Naive thymus-derived CD4-positive, alpha-beta T cell (primary cell): ENCODE data around the gene PIK3R1. TPM values are rescaled to one million over a fixed set of nuclear protein-coding genes. Genes with fewer than 3 reads are reported as not detected.

Source experiments
- ATAC-seq: fragments of 150-1000 bp; cut with Tn5 transposase; 2 replicates; pipeline ENCODE4 v1.10.0; 2021; ENCODE audit warnings: mild to moderate bottlenecking, moderate library complexity
- CTCF ChIA-PET: fragments of 350-600 bp; sonication (Branson Sonifier 250); formaldehyde crosslinking; loops from one replicate; lab custom pipeline; 2021; ENCODE audit warnings: antibody characterized with exemption; lab: Charles Lee
- POLR2A ChIA-PET: fragments of 350-600 bp; sonication (Branson Sonifier 250); formaldehyde crosslinking; loops from one replicate; lab custom pipeline; 2021; ENCODE audit warnings: antibody characterized with exemption, inconsistent platforms; lab: Charles Lee
- DNase-seq, 9 donors: peaks; one replicate each; pipeline versions ENCODE4 v3.0.0 to v3.0.0-alpha.2; 2020 to 2022; ENCODE audit warnings: mixed read lengths in 1 of 9
- H3K27ac ChIP-seq: one replicate; pipeline ENCODE4 v1.7.0; 2013; ENCODE audit warnings: mild to moderate bottlenecking, low read depth, low read length, moderate library complexity
- H3K27me3 ChIP-seq, 2 donors: one replicate each; pipeline ENCODE4 v1.7.0; 2013; ENCODE audit warnings: low read length in 2 of 2, mild to moderate bottlenecking in 2 of 2, moderate library complexity in 2 of 2; ENCODE audit not compliant: control insufficient read depth in 2 of 2, insufficient read depth in 2 of 2
- H3K36me3 ChIP-seq, 3 experiments: 1 replicate in 2 of 3; 2 replicates in 1 of 3; pipeline ENCODE4 v1.7.0; 2013; ENCODE audit warnings: low read length in 3 of 3, mild to moderate bottlenecking in 3 of 3, moderate library complexity in 1 of 3; ENCODE audit not compliant: insufficient read depth in 3 of 3, control insufficient read depth in 2 of 3
- H3K4me1 ChIP-seq, 2 donors: one replicate each; pipeline ENCODE4 v1.7.0; 2013; ENCODE audit warnings: low read length in 2 of 2, mild to moderate bottlenecking in 2 of 2, moderate library complexity in 1 of 2; ENCODE audit not compliant: control insufficient read depth in 2 of 2, insufficient read depth in 2 of 2
- H3K4me3 ChIP-seq: 2 replicates; pipeline ENCODE4 v1.7.0; 2013; ENCODE audit warnings: mild to moderate bottlenecking, low read length
- H3K9me3 ChIP-seq, 3 experiments: 1 replicate in 2 of 3; 2 replicates in 1 of 3; pipeline ENCODE4 v1.7.0; 2013; ENCODE audit warnings: low read length in 3 of 3; ENCODE audit not compliant: control insufficient read depth in 2 of 3
- H3K27ac Mint-ChIP-seq, 9 donors: one replicate each; pipeline ENCODE4 v1.8.0; 2020 to 2022; ENCODE audit warnings: mixed read lengths in 9 of 9, mild to moderate bottlenecking in 8 of 9, moderate library complexity in 5 of 9, inconsistent platforms in 2 of 9
- H3K27me3 Mint-ChIP-seq, 5 donors: one replicate each; pipeline ENCODE4 v1.8.0; 2021 to 2022; ENCODE audit warnings: mixed read lengths in 5 of 5, mild to moderate bottlenecking in 1 of 5
- H3K36me3 Mint-ChIP-seq, 5 donors: one replicate each; pipeline ENCODE4 v1.8.0; 2020 to 2022; ENCODE audit warnings: mixed read lengths in 5 of 5, mild to moderate bottlenecking in 3 of 5, inconsistent platforms in 1 of 5
- H3K4me1 Mint-ChIP-seq, 7 donors: one replicate each; pipeline ENCODE4 v1.8.0; 2020 to 2022; ENCODE audit warnings: mixed read lengths in 7 of 7, mild to moderate bottlenecking in 3 of 7, inconsistent platforms in 1 of 7
- H3K4me3 Mint-ChIP-seq, 10 donors: one replicate each; pipeline ENCODE4 v1.8.0; 2020 to 2022; ENCODE audit warnings: mild to moderate bottlenecking in 10 of 10, mixed read lengths in 10 of 10, moderate library complexity in 6 of 10, inconsistent platforms in 2 of 10
- H3K9me3 Mint-ChIP-seq, 11 donors: one replicate each; pipeline ENCODE4 v1.8.0; 2020 to 2022; ENCODE audit warnings: mixed read lengths in 11 of 11, mild to moderate bottlenecking in 4 of 11, inconsistent platforms in 1 of 11, moderate library complexity in 1 of 11
- intact Hi-C, 2 donors: fragments of 100-400 bp; cut with micrococcal nuclease; formaldehyde crosslinking; loops; one replicate each; pipeline ENCODE4 v1.15.1; 2023
- polyA plus RNA-seq, 2 donors: library from polyadenylated mRNA; unstranded; fragments of 300-500 nt; fragmentation: Illumina TruSeq; gene quantifications; one replicate each; pipeline ENCODE4 v1.2.3, GENCODE V29; 2021
- total RNA-seq, 6 experiments: library from RNA in 5 of 6; stranded (reverse) in 5 of 6; gene quantifications; 1 replicate in 5 of 6; 2 replicates in 1 of 6; pipeline ENCODE4 v1.2.3 and lab custom pipeline; 2021 to 2026

Gene PIK3R1
- total and polyA plus RNA-seq, 7 experiments from 2014 or later: 72.0 to 207 (median 119) TPM

GRCh38 chr5:68343421-68343826 is 127.9 kb downstream of the PIK3R1 start:
- Mint-ChIP-seq H3K27ac (no peak overlapping the region), H3K9me3 (peaks cover 0 to 9% (median 7%) of the 10 kb centered on the region in 11 donors), H3K27me3 (peaks cover 0 to 17% (median 0%) of the 10 kb centered on the region in 5 donors), H3K4me1 (peaks cover 0 to 26% (median 9%) of the 10 kb centered on the region in 7 donors), H3K36me3 (peaks cover 0 to 6% (median 0%) of the 10 kb centered on the region in 5 donors), H3K4me3 (no peak overlapping the region)
- CTCF ChIA-PET: interaction anchor here (0.6 kb wide), 2 partner anchors 62 to 1193 kb away, joined by 3 read pairs; no protein-coding TSS in a partner anchor
- DNase-seq (peak in 1 of 9 donors; percentile 30), ATAC-seq (no peak)
- intact Hi-C loops: no loop called here
- Histone ChIP-seq H3K27ac (no peak overlapping the region), H3K27me3 (no peaks in the 10 kb centered on the region), H3K4me3 (no peak overlapping the region), H3K4me1 (peaks cover 0 to 4% of the 10 kb centered on the region in 2 donors), H3K36me3 (no peaks in the 10 kb centered on the region), H3K9me3 (no peaks in the 10 kb centered on the region)
- POLR2A ChIA-PET: no interaction called here

GRCh38 chr5:68344447-68345111 is 129.0 kb downstream of the PIK3R1 start:
- peak overlapping the region in 1 of 10 donors; percentile 47 for H3K4me3 Mint-ChIP-seq
- Histone ChIP-seq H3K4me1 (peaks cover 0 to 4% of the 10 kb centered on the region in 2 donors), H3K9me3 (no peaks in the 10 kb centered on the region), H3K36me3 (no peaks in the 10 kb centered on the region), H3K4me3 (no peak overlapping the region), H3K27ac (no peak overlapping the region), H3K27me3 (no peaks in the 10 kb centered on the region)
- peaks cover 0 to 6% (median 0%) of the 10 kb centered on the region in 5 donors for H3K36me3 Mint-ChIP-seq
- peaks cover 0 to 9% (median 7%) of the 10 kb centered on the region in 11 donors for H3K9me3 Mint-ChIP-seq
- H3K4me1 Mint-ChIP-seq: peaks cover 0 to 26% (median 9%) of the 10 kb centered on the region in 7 donors
- ATAC-seq: peak; percentile 61
- peaks cover 0 to 11% (median 0%) of the 10 kb centered on the region in 5 donors for H3K27me3 Mint-ChIP-seq
- H3K27ac Mint-ChIP-seq: peak overlapping the region in 1 of 9 donors; percentile 1
- POLR2A ChIA-PET: no interaction called here
- peak in 1 of 9 donors; percentile 27 for DNase-seq
- CTCF ChIA-PET: interaction anchor here (1.2 kb wide), 1 partner anchor 10 kb away, joined by 3 read pairs; no protein-coding TSS in a partner anchor
- intact Hi-C loops: loop anchor here in 1 of 2 donors (2.0 kb wide), 1 partner anchor 36 kb away; no protein-coding TSS in a partner anchor

DNA sequence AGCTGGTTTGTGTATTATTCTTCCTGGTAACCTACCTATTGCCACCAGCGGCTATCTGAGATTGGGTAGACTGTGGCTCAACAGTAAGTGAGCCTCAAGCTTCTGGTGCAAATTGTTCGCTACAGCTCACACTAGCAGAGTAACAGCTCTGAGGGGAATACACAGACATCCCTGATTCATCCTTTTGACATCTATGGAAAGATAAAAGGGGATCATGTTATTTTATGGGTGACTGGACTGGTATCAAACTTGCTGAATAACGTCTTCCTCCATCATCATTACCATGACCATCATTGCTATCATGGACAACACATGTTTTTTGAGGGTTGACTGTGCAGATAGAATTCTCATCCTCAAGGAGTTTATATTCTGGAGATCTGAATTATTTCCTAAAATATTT is 129.6 kb downstream of the PIK3R1 start:
- Histone ChIP-seq H3K27me3 (no peaks in the 10 kb centered on the region), H3K36me3 (no peaks in the 10 kb centered on the region), H3K27ac (no peak overlapping the region), H3K4me1 (peaks cover 0 to 4% of the 10 kb centered on the region in 2 donors), H3K9me3 (no peaks in the 10 kb centered on the region), H3K4me3 (no peak overlapping the region)
- peaks cover 0 to 8% (median 0%) of the 10 kb centered on the region in 5 donors for H3K27me3 Mint-ChIP-seq
- peaks cover 0 to 6% (median 0%) of the 10 kb centered on the region in 5 donors for H3K36me3 Mint-ChIP-seq
- H3K4me1 Mint-ChIP-seq: peaks cover 0 to 26% (median 9%) of the 10 kb centered on the region in 7 donors
- ChIA-PET POLR2A (no interaction called here), CTCF (interaction anchor here (1.2 kb wide), 1 partner anchor 9 kb away, joined by 3 read pairs; no protein-coding TSS in a partner anchor)
- H3K27ac Mint-ChIP-seq: no peak overlapping the region
- DNase-seq (no peak), ATAC-seq (no peak)
- intact Hi-C loops: loop anchor here in 1 of 2 donors (2.0 kb wide), 1 partner anchor 36 kb away; no protein-coding TSS in a partner anchor
- H3K4me3 Mint-ChIP-seq: no peak overlapping the region
- H3K9me3 Mint-ChIP-seq: peaks cover 0 to 9% (median 7%) of the 10 kb centered on the region in 11 donors

GRCh38 chr5:68345582-68345981 is 130.0 kb downstream of the PIK3R1 start:
- Histone ChIP-seq H3K4me1 (peaks cover 0 to 4% of the 10 kb centered on the region in 2 donors), H3K9me3 (no peaks in the 10 kb centered on the region), H3K27me3 (no peaks in the 10 kb centered on the region), H3K27ac (no peak overlapping the region), H3K4me3 (no peak overlapping the region), H3K36me3 (no peaks in the 10 kb centered on the region)
- Mint-ChIP-seq H3K9me3 (peaks cover 0 to 9% (median 7%) of the 10 kb centered on the region in 11 donors), H3K36me3 (peaks cover 0 to 6% (median 0%) of the 10 kb centered on the region in 5 donors), H3K27me3 (peaks cover 0 to 6% (median 0%) of the 10 kb centered on the region in 5 donors), H3K27ac (no peak overlapping the region), H3K4me1 (peaks cover 0 to 26% (median 9%) of the 10 kb centered on the region in 7 donors), H3K4me3 (no peak overlapping the region)
- intact Hi-C loops: loop anchor here in 1 of 2 donors (2.0 kb wide), 1 partner anchor 35 kb away; no protein-coding TSS in a partner anchor
- ATAC-seq: no peak
- ChIA-PET CTCF (no interaction called here), POLR2A (no interaction called here)
- DNase-seq: no peak

- POLR2A ChIA-PET: no interaction called here
- Histone ChIP-seq H3K4me1 (peaks cover 0 to 4% of the 10 kb centered on the region in 2 donors), H3K27ac (no peak overlapping the region), H3K27me3 (no peaks in the 10 kb centered on the region), H3K9me3 (no peaks in the 10 kb centered on the region), H3K4me3 (no peak overlapping the region), H3K36me3 (no peaks in the 10 kb centered on the region)
- H3K36me3 Mint-ChIP-seq: peaks cover 0 to 6% (median 0%) of the 10 kb centered on the region in 5 donors
- no peaks in the 10 kb centered on the region for H3K27me3 Mint-ChIP-seq
- DNase-seq (no peak), ATAC-seq (peak; percentile 57)
- CTCF ChIA-PET: no interaction called here
- H3K27ac Mint-ChIP-seq: no peak overlapping the region
- intact Hi-C loops: no loop called here
- H3K4me3 Mint-ChIP-seq: no peak overlapping the region
- H3K4me1 Mint-ChIP-seq: peaks cover 0 to 26% (median 9%) of the 10 kb centered on the region in 7 donors
- H3K9me3 Mint-ChIP-seq: peaks cover 0 to 9% (median 7%) of the 10 kb centered on the region in 11 donors
Measured at GRCh38 chr5:68347536-68347935, 132.0 kb downstream of the PIK3R1 start.

- intact Hi-C loops: no loop called here
- peaks cover 0 to 22% (median 9%) of the 10 kb centered on the region in 7 donors for H3K4me1 Mint-ChIP-seq
Measured at GRCh38 chr5:68348447-68349222, 133.1 kb downstream of the PIK3R1 start.

More at GRCh38 chr5:68348447-68349222, 133.1 kb downstream of the PIK3R1 start:
- Histone ChIP-seq H3K27me3 (no peaks in the 10 kb centered on the region), H3K27ac (no peak overlapping the region), H3K36me3 (no peaks in the 10 kb centered on the region), H3K4me1 (peaks cover 0 to 4% of the 10 kb centered on the region in 2 donors), H3K4me3 (no peak overlapping the region), H3K9me3 (no peaks in the 10 kb centered on the region)
- POLR2A ChIA-PET: no interaction called here
- Mint-ChIP-seq H3K27me3 (no peaks in the 10 kb centered on the region), H3K9me3 (peaks cover 0 to 9% (median 7%) of the 10 kb centered on the region in 11 donors), H3K27ac (peak overlapping the region in 1 of 9 donors; percentile 3), H3K4me3 (no peak overlapping the region), H3K36me3 (peaks cover 0 to 6% (median 0%) of the 10 kb centered on the region in 5 donors)
- CTCF ChIA-PET: no interaction called here
- DNase-seq (no peak), ATAC-seq (no peak)
